ENCODE data around the gene ARMC10.
A peak's percentile ranks its signal among the peaks of the same experiment; 100 is the strongest.
"Not testable (repeated sequence)": the region's sequence is repeated elsewhere in the genome, so short reads cannot be mapped to it uniquely, and the experiment has no call there.

ARMC10 gene

DNA sequence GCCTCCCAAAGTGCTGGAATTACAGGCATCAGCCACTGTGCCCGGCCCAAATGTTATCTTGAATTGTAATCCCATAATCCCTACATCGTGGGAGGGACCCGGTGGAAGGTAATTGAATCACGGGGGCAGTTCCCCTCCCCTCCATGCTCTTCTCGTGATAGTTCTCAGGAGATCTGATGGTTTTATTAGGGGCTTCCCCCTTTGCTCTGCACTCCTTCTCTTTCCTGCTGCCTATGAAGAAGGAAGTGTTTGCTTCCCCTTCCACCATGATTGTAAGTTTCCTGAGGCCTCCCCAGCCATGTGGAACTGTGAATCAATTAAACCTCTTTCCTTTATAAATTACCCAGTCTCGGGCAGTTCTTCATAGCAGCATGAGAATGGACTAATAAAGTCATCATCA lies 3.3 kb downstream of the ARMC10 start:
- DNase-seq (ENCODE audit: low spot score) = not testable (repeated sequence)

DNA sequence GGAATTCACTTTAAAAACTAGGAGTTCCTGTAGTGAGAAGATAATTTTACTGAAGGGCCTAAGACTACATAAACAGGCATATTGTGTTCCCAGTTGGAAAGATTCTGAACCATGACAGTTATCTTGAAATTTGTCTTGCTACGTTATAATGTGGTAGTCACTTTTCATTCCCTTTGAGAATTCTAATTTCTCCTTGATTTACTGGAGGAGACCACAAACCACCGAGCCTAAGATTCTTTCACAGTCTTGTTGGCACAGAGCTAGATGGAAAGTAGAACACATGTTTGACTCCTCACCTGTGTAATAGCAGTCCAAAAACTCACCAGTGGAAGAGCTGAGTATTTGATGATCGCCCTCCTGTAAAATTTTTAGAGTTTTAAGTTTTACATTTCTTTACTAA lies 4.9 kb downstream of the ARMC10 start:
- DNase-seq (ENCODE audit: low spot score) = no peak

DNA sequence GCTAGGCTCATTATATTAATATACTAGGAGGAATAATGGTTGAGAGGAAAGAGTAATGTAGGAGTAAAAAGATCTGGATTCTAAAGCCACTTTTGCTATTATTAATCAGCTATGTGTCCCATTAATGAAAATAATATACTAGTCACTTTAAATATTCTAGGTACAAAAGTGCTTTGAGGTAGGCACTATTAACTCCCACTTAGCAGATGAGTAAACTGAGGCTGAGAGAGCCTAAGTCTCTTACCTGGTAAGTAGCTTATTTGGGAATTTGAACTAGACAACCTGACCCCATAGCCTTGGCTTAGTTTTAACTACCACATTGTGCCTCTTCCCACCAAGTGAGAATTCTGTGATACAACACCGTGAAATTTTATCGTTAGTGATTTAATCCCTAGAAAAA lies 6.0 kb downstream of the ARMC10 start:
- DNase-seq (ENCODE audit: low spot score) = no peak

DNA sequence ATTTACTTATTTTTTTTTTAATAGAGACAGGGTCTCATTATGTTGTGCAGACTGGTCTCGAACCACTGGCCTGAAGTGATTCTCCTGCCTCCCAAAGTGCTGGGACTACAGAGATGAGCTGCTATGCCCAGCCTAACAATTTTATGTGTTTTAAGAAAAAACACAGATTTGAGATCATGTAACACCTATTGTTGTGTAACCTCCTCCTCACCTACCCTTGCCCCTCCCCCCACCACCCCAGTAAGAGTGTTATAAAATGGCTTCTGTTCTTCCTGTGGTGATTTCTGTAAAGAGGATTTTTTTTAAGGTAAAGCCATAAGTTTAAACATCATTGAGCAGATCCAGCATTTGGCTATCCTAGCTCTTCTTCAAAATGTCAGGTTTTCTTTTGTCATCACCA lies 7.6 kb downstream of the ARMC10 start:
- no peak for DNase-seq (ENCODE audit: low spot score)

DNA sequence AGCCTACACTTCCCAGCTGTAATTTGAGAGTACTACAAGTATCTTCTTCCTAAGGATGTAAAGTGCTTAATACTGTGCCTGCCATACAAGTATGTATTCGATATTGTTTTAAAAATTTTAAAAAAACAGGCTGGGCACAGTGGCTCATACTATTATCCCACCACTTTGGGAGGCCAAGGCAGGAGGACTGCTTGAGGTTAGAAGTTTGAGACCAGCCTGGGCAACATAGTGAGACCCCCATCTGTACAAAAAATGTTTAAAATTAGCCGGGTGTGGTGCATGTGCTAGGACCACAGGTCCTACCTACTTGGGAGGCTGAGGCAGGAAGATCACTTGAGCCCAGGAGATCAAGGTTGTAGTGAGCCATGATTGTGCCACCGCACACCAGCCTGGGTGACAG lies 8.3 kb downstream of the ARMC10 start:
- DNase-seq (ENCODE audit: low spot score) = no peak

DNA sequence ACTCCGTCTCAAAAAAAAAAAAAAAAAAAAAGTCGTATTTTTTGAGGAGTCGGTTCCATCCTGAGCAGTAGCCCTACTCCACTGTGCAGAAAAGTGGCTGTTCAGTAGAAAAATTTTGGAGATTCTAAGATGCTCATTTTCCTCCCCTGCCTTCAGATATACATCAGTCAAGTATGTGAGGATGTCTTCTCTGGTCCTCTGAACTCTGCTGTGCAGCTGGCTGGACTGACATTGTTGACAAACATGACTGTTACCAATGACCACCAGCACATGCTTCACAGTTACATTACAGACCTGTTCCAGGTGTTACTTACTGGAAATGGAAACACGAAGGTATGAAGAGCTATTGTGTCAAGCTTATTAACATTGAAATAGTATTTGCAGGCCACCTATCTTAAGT lies 17.4 kb downstream of the ARMC10 start:
- not testable (repeated sequence) for DNase-seq (ENCODE audit: low spot score)

DNA sequence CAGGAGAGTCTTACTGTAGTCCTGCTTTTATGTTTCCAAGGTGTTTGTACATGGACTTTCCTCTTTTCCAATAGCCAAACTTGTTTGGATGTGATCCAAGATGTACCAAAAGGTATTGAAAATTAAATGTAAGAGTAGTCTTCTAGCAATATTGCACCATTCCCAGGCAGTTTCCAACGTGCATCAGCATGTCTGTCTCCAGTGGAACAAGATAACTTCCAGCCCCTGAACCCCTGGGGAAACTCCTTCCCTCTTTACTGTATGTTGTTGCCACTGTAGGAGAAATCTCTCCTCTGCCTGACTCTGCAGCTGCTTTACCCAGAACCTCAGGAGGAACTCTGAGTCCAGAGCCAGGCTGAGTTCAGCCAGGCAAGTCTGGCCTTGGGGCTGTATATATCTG lies 18.5 kb downstream of the ARMC10 start:
- no peak for DNase-seq (ENCODE audit: low spot score)

DNA sequence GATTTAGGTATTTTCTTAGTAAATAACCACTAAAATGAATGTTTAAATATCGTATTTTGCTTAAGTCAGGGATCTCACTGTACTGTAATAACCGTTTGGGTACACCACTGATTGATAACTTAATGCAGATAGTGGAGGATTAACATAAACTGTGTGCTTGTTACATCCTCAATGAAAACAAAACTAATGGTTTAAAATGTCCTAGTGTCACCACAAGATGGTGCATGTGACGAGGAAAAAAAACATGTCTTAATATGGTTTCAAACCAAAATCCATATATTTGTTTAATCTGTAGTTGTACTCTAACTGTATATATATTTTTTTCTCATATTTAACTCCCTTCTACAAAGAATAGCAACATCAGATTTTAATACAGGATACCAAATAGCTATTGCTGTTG lies 19.2 kb downstream of the ARMC10 start:
- DNase-seq (ENCODE audit: low spot score) = no peak

DNA sequence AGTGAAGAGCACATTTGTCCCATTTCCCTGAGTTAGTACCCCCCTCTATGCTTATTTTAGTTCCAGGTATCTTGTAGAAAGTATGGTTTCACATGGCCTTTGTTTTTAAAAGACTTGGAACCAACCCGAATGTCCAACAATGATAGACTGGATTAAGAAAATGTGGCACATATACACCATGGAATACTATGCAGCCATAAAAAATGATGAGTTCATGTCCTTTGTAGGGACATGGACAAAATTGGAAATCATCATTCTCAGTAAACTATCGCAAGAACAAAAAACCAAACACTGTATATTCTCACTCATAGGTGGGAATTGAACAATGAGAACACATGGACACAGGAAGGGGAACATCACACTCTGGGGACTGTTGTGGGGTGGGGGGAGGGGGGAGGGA lies 20.6 kb downstream of the ARMC10 start:
- DNase-seq (ENCODE audit: low spot score) = not testable (repeated sequence)

DNA sequence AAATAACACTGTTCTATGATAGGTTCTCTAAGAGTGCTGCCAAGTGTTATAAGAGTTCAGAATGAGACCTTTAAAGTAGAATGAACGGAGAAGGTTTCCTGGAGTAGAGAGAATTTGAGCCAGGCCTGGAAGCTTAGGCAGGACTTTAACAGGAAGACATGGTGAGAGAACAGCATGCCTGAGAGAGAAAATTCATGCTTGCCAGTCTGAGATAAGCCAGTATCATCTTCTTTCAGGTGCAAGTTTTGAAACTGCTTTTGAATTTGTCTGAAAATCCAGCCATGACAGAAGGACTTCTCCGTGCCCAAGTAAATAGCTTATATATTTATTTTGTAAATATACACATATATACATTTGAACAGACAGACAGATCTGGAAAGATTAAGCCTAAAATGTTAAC lies 22.1 kb downstream of the ARMC10 start:
- no peak for DNase-seq (ENCODE audit: low spot score)

DNA sequence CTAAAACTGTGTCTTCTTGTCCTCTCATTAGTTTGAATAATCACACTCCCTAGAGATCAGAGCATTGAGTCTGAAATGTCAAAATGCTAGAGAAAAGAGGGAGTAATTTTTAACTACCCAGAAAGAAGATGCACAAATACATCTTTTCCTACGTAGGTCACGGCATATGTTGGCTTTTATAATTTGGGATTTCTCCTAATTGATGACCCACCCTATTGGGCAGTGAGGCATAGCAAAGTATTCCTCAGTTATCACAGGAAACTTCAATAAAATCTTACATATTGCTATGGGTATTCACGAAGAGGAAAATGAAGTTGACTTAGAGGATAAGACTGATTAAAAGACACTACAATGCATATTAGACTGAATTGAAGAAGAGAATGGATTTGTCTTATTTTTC lies 25.4 kb downstream of the ARMC10 start:
- no peak for DNase-seq (ENCODE audit: low spot score)

DNA sequence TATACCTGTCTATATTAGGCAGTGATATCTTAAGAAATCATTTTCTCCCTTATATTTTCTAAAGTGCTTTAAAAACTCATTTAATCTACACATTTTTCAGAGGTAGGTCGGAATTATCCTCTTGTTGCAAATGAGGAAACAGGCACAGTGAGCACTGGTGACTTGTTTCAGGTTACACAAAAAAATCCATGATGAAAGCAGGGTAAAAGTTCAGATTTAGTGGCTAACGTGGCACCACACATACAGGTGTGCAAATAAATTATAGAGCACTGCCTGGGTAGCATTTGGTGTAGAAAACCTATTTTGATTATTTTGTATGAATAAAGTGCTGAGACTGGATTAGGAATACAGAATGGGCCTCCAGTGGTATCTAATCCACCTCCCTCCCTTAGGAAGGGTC lies 26.6 kb downstream of the ARMC10 start:
- DNase-seq (ENCODE audit: low spot score) = no peak

DNA sequence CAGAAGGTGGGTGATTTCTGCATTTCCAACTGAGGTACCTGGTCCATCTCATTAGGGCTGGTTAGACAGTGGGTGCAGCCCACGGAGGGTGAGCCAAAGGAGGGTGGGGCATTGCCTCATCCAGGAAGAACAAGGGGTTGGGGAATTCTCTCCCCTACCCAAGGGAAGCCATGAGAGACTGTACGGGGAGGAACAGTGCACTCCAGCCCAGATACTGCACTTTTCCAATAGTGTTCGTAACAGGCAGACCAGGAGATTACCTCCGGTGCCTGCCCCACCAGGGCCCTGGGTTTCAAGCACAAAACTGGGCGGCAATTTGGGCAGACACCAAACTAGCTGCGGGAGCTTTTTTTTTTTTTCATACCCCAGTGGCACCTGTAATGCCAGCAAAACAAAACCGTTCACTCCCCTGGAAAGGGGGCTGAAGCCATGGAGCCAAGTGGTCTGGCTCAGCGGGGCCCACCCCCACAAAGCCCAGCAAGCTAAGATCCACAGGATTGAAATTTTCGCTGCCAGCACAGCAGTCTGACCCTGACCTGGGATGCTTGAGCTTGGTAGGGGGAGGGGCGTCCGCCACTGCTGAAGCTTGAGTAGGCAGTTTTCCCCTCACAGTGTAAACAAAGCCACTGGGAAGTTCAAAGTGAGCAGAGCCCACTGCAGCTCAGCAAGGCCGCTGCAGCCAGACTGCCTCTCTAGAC lies 31.2 kb downstream of the ARMC10 start:
- DNase-seq (ENCODE audit: low spot score) = no peak

DNA sequence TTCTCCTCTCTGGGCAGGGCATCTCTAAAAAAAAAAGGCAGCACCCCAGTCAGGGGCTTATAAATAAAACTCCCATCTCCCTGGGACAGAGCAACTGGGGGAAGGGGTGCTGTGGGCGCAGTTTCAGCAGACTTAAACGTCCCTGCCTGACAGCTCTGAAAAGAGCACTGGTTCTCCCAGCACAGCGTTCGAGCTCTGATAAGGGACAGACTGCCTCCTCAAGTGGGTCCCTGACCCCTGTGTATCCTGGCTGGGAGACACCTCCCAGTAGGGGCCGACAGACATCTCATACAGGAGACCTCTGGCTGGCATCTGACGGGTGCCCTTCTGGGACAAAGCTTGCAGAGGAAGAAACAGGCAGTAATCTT lies 31.7 kb downstream of the ARMC10 start:
- DNase-seq (ENCODE audit: low spot score) = not testable (repeated sequence)

DNA sequence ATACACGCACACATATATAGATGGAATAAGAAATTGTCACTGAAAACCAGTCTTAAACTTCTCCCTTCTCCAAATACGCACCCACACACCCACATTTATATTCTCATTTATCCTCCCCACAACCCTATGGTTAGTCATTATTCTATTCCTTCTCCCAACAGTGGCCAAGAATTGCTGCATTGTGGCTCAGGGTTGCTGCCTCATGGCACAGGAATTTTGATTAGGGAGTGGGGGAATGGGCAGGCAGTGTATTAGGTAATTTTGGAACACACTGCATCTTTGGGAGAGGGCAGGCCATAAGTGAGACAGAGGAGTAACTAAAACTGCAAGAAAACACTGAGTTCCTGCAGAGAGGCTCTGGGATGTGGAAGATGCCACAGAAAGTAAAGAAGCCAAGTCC lies 38.2 kb downstream of the ARMC10 start:
- DNase-seq (ENCODE audit: low spot score) = peak; percentile 44

DNA sequence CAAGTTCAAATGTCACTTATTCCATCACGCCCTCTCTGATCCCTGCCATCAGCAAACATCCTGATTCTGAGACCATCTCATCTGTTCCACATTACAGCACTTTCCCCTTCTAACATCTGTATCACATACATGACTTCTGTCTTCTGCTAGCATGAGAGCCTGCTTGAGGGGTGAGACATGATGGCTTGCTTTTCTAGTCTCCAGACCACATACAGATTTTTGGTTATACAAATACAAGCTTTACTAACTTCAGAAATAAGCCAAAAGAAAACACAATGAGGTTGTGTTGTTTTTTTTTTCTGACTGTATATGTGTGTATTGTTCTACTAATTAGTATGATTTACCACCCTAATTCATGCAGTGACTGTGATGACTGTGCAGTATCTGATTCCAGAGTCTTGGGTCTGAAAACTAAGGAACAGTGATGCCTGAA lies 39.7 kb downstream of the ARMC10 start:
- no peak for DNase-seq (ENCODE audit: low spot score)

DNA sequence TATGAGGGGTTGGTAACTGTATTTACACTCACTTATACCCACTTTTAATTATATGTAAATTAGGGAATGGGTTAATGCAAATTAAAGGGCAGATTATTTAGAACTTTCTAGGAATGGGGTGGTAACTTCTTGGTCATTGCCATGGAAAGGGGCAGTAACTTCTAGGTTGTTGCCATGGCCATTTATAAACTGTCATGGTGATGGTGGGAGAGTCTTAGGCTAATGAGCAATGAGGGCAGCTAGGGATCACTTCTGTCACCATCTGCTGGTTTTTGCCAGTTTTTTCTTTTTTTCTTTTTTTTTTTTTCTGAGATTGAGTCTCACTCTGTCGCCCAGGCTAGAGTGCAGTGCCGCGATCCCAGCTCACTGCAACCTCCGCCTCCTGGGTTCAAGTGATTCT lies 40.8 kb downstream of the ARMC10 start:
- no peak for DNase-seq (ENCODE audit: low spot score)

DNA sequence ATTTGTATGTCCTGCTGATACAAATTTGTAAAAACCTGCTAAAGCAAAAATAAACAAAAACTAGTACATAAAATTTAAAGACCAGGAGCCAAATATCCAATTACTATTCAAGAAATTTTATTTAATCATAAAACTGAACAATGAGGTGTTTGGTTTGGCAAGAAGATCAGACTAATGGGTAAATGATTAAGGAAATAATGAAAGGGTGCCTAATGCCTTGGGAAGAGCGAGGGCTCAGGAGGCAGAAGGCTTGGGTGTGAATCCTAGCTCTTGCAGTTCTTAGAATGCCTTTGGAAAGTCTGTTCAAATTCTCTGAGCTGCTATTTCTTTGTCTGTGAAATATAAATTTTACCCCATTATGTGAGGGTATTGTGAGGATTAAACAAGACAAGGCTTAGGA lies 41.6 kb downstream of the ARMC10 start:
- no peak for DNase-seq (ENCODE audit: low spot score)

DNA sequence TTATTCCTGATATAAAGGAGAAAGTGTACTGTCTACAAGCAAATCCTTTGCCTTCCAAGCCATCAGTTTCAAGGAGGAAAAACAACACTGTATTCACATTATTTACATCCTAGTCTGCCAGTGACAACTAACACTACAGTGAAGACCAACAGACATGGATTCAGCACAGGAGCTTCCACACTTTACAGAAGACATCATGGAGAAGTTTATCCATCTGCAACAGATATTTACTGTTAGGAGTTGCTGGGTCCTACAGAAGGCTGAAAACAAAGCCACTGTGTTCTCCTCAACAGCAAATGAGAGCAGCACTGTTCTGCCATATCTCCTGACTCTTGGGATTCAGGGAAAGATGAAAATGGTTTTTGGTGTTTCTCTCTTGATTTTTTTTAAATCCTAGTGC lies 42.1 kb downstream of the ARMC10 start:
- no peak for DNase-seq (ENCODE audit: low spot score)

DNA sequence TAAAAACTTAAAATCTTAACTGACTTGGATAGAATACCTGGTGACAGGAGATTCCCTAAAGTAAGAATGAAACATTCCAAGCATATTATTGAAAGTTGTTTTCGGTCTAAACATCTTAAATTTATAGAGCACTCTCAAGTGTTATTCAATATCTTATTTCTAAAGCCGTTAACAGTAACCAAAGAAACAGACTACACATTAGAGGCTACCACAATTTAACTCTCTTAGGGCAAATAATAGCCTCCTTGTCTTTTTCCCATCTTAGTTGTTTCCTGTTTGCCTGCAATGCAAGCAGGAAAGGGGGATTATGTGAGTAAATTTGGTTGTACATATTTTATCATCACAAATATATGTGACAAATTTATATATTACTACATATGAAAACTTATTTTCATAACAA lies 42.5 kb downstream of the ARMC10 start:
- DNase-seq (ENCODE audit: low spot score) = no peak

DNA sequence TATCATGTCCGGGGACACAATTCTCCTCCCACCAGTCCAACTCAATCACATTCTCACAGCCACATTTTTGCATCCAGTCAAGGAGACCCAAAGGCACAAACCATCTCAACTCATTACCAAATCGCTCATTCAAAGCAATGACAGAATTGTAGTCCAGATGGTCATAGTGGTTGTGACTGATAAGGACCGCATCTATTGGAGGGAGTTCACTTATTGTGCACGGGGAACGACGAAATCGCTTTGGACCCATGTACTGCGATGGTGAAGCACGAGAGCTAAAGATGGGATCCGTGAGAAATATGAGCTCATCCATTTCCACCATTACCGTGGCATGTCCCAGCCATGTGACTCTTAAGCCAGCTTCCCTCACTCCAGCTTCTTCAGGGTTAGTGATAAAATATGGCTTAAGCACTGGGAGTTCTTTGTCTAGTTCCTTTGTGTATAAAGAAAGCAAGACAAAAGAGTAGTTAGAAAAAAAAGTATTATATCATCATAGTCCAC lies 44.9 kb downstream of the ARMC10 start:
- DNase-seq (ENCODE audit: low spot score) = no peak

DNA sequence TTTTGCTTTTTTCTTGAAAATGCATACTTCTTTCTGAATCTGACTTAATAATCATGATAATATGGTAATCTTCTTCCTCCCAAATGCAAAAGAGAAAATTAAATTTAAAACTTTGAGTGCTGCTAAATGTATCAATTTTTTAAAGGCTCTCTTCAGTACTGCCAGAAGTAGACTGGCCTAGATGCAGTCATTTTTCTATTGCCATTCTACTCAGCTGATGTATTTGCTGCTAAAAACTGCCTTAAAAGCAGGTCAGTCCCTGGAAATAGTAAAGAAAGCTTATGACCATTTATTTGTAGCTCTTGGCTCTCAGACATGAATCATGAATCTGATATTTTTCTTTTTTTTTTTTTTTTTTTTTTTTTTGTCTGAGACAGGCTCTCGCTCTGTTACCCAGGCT lies 45.4 kb downstream of the ARMC10 start:
- DNase-seq (ENCODE audit: low spot score) = peak; percentile 8

DNA sequence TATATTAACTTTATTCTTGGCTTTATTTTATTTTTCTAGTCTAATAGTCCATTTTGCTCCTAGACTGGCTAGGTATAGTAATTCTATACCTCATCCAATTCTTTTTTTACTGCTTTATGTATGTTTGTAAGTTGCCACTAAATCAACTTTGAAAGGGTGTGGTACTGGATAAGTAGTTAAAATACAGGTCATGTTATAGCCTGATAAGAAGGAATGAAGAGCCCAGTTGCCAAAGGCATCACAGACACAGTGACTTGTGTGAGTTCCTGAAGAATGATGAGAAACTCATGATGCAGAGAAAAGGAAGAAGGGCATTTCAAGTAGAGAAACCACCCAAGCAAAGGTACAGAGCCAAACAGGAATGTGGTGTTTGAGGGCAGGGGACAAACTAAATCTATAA lies 46.7 kb downstream of the ARMC10 start:
- DNase-seq (ENCODE audit: low spot score) = no peak

DNA sequence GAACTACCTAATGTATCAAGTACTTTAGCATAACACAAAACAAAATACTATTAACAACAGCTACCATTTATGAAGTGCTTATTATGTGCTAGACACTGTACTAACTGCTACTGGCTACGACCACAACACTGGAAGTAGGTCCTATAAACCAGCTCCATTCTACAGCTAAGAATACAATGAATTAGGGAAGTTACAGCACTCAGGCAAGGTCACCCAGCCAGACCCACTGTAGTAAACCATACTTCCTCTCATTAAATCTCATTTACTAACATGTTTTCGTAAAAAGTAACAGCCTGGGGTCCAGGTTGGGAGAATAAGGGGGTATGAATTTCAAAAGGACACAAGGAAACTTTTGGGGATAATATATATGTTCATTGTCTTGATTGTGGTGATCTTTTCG lies 48.6 kb downstream of the ARMC10 start:
- no peak for DNase-seq (ENCODE audit: low spot score)
